ENCODE measurements around the gene POFUT1.
"Not testable (repeated sequence)": the region's sequence is repeated elsewhere in the genome, so short reads cannot be mapped to it uniquely, and the experiment has no call there.

POFUT1 gene

DNA sequence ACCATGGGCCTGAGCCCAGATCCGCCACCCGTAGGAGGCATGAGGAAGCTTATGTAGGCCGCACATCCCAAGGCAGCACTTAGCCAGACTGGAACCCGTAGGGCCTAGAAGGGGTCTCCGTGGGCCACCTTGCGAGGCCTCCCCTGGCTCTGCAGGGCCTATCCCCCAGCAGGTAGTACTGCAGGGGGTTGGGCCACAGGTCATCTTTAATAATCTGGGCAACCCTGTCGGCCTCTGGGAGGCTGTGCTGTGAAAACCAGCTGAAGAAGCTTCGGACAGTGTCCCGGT is 18.6 kb upstream of the POFUT1 start:
- TF ChIP-seq, protein P1, sequence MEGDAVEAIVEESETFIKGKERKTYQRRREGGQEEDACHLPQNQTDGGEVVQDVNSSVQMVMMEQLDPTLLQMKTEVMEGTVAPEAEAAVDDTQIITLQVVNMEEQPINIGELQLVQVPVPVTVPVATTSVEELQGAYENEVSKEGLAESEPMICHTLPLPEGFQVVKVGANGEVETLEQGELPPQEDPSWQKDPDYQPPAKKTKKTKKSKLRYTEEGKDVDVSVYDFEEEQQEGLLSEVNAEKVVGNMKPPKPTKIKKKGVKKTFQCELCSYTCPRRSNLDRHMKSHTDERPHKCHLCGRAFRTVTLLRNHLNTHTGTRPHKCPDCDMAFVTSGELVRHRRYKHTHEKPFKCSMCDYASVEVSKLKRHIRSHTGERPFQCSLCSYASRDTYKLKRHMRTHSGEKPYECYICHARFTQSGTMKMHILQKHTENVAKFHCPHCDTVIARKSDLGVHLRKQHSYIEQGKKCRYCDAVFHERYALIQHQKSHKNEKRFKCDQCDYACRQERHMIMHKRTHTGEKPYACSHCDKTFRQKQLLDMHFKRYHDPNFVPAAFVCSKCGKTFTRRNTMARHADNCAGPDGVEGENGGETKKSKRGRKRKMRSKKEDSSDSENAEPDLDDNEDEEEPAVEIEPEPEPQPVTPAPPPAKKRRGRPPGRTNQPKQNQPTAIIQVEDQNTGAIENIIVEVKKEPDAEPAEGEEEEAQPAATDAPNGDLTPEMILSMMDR (conservative IDR thresholded peaks at IDR 0.05; ENCODE audit: low read depth, low read length), result no peak
- H3K4me3 ChIP-seq (ENCODE audit: low read length), result no peak overlapping the region
- no peak for DNase-seq (ENCODE audit: low read depth)

DNA sequence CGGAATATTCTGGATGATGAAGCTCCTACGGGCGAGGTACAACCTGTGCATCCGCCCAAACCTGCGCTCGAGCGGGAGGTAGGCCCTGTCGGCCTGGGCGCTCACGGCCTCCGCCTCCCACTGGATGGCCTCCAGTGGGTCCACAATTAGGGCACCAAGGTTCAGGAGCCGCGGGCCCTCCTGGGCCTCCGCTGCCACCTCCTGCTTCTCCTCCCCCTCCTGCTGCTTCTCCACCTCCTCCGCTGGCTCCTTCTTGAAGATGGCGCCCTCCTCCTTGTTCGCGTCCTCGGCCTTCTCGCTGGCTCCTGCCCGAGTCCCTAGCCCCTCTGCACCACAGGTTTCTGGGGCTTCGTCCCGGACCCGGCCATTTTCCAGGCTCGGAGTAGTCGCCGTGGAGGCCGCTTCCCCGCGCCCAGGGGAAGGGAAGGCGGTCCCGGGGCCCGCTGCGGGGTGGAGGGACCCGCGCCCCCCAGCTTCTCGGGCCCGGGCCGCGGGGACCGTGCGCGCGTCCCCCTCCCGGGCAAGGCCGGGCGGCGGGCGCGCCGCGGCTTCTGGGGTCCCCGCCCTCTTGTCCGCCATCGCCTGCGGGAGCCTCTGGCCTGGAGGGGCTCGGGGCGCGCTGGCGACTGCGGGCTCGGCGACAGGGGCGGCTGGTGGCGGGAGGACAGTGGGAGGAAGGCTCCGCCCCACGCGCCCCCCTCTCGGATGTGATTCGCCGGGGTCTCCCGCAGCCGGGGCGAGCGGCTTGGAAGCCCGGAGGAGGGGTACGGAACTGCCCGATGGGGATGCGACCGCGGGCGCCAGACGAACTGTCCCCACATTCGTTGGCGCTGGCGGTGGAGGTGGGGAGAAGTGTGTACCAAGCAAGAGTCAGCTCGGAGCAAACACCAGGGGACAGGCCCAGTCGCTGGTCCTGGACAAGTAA is 17.7 kb upstream of the POFUT1 start:
- H3K4me3 ChIP-seq (ENCODE audit: low read length), result peak overlapping the region; percentile 62
- DNase-seq (ENCODE audit: low read depth), result no peak
- TF ChIP-seq, protein P1 (conservative IDR thresholded peaks at IDR 0.05; ENCODE audit: low read depth, low read length), result no peak

DNA sequence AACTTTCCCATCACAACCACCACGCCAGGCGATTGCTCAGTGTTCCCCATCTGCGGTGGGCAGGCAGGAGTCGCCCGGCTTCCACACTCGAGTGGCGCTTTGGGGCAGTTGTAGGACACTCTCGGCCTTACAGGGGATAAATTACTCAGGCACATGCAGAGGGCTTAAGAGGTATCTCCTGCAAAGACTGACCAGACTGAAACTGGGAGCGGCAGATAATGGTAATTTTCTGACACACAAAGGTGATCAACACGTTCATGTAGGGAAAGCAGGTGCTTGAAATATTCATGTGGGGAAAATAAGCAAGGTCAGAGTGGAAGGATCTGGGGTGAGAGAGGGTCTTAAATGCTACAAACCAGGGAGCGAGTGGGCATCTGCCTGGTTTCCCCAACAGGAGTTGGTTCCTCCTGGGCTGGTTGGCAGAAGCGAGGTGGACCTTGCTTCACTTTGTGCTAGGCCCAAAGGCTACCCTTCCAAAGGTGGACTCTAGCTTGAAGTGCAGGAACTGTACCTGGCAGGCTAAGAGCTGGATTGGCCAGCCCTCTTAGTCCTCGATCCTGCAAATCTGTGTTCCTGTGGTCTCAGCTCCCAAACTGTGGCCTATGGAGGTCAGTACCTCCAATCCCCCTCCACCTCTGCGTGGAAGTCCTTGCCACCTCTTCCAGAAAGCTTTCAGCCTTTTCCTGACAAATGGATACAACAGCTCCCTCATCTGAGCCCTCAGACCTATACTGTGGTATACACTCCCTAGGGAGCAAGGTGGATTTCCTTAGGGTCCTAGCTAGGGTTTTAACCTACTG is 16.9 kb upstream of the POFUT1 start:
- H3K4me3 ChIP-seq (ENCODE audit: low read length), result peak overlapping the region; percentile 62
- TF ChIP-seq, protein P1 (conservative IDR thresholded peaks at IDR 0.05; ENCODE audit: low read depth, low read length), result no peak
- no peak for DNase-seq (ENCODE audit: low read depth)

DNA sequence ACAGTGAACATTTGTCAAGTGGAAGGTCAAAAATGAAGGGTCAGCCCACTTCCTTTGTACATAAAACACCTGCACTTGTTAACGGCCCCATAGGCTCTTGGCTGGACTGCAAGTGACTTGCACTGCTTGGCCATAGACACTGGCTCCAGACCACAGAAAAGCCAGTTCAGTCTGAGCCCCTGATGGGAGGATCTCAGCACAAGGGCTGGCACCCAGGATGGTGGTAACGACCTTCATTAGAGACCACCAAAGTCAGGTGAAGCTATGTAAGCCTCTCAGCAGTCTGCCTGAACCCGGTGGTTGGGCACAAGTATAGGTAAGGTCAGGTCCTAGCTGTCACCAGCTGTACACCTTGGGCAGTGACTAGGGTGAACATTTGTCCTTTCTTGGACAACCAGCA is 16.3 kb upstream of the POFUT1 start:
- TF ChIP-seq, protein P1 (conservative IDR thresholded peaks at IDR 0.05; ENCODE audit: low read depth, low read length), result no peak
- no peak for DNase-seq (ENCODE audit: low read depth)

DNA sequence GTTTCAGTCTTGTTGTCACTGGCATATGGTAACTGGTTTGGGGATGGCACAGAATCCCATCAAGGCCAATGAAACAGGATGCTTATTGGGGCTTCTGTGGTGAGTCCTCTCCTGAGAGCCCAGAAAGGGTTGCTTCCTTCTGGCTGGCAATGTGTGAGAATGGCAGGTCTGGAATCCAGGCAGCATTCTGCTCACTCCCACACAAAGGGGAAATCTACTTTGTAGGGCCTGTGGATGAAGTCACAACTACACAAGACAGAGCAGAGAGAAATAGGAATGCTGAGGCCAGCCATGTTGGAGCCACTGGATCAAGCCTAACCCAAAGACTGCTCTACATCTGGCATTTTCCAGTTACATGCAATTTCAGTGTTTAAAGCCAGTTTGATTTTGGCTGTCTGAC is 15.8 kb upstream of the POFUT1 start:
- TF ChIP-seq, protein P1 (conservative IDR thresholded peaks at IDR 0.05; ENCODE audit: low read depth, low read length), result no peak
- no peak for DNase-seq (ENCODE audit: low read depth)

More for the DNA sequence above, 16.3 kb upstream of the POFUT1 start:
- no peak overlapping the region for H3K4me3 ChIP-seq (ENCODE audit: low read length)

DNA sequence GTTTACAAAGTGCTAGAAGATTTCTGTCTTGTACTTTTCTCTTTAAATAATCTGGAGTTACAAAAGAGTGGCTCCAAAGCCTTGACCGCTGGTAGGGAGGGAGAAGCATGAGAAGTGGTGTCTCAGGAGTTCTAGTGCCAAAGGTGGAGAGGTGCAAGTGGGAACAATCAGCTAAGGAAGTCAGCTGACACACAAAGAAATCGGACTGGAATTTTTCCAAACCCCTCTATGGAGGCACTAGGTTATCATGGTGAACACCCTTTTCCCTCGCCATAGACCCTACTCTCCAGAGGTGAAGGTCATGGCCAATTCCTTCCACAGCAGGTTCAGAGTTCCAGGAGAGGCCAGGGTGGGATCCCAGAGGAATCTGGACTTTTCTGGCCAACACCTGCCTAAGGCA is 15.0 kb upstream of the POFUT1 start:
- H3K4me3 ChIP-seq (ENCODE audit: low read length), result no peak overlapping the region
- TF ChIP-seq, protein P1 (conservative IDR thresholded peaks at IDR 0.05; ENCODE audit: low read depth, low read length), result no peak
- no peak for DNase-seq (ENCODE audit: low read depth)

More for the DNA sequence above, 15.8 kb upstream of the POFUT1 start:
- no peak overlapping the region for H3K4me3 ChIP-seq (ENCODE audit: low read length)

DNA sequence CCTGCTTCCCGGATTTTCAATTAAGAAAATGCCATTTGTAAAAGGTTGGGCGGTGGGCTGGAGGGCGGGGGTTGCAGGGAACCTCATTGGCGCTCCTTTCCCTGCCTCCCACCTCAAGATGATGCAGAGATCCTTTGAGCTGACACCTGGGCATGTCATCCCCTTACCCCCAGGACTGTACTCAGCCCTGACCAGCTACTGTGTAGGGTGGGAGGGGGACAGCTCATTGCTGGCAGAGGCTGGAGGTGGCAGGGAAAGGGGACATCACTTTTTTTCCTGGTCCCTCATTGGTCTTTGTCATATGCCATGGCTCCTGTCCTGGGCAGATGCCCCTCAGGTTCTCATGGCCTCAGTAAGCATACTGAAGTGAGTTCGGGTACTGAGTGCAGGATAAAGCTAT is 14.3 kb upstream of the POFUT1 start:
- DNase-seq (ENCODE audit: low read depth); H3K4me3 ChIP-seq (ENCODE audit: low read length): not testable (repeated sequence)
